ENCODE measurements around the gene INPP1.
"Not testable (repeated sequence)": the region's sequence is repeated elsewhere in the genome, so short reads cannot be mapped to it uniquely, and the experiment has no call there.

Gene INPP1

DNA sequence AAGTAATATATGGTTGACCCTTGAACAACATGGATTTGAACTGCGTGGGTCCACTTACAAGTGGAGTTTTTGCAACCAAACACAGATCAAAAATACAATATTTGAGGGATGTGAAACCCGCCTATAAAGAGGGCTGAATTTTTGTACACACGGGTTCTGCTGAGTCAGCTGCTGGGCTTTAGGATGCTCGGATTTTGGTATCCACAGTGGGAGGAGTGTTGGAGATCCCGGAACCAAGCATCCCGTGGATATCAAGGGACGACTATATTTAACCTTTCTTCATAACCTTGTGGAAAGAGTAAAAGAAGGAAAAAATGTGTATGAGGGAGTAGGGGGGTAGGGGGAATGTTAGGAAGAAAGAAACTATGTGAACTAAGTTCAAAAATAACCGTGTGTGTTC, 10.0 kb upstream of the INPP1 start:
- TF ChIP-seq, protein P1, sequence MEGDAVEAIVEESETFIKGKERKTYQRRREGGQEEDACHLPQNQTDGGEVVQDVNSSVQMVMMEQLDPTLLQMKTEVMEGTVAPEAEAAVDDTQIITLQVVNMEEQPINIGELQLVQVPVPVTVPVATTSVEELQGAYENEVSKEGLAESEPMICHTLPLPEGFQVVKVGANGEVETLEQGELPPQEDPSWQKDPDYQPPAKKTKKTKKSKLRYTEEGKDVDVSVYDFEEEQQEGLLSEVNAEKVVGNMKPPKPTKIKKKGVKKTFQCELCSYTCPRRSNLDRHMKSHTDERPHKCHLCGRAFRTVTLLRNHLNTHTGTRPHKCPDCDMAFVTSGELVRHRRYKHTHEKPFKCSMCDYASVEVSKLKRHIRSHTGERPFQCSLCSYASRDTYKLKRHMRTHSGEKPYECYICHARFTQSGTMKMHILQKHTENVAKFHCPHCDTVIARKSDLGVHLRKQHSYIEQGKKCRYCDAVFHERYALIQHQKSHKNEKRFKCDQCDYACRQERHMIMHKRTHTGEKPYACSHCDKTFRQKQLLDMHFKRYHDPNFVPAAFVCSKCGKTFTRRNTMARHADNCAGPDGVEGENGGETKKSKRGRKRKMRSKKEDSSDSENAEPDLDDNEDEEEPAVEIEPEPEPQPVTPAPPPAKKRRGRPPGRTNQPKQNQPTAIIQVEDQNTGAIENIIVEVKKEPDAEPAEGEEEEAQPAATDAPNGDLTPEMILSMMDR (conservative IDR thresholded peaks at IDR 0.05; ENCODE audit: control insufficient read depth, insufficient read depth, low read depth, low read length), result no peak
- H3K4me3 ChIP-seq (ENCODE audit: control insufficient read depth, low read depth, low read length), result no peak overlapping the region
- no peak for DNase-seq (ENCODE audit: low read depth)

DNA sequence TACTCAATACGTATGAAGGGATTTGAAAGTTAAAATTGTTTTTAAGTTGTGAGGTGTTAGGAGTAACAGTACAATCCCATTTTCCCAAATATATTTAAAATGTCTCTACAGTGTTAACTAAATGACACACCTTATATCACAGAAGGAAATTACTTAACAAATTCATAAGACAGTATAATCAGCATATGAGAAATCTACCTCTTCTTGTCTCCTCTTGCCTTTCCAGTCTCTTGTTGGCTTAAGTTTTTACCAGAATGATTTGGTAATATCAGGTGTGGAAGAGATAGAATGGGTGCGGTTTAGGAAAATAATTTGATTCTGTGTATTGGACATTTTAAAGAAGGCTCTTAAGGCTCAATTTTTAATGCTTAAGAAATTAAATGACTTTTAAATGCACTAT, 9.5 kb upstream of the INPP1 start:
- TF ChIP-seq, protein P1 (conservative IDR thresholded peaks at IDR 0.05; ENCODE audit: control insufficient read depth, insufficient read depth, low read depth, low read length), result no peak
- no peak for DNase-seq (ENCODE audit: low read depth)
- no peak overlapping the region for H3K4me3 ChIP-seq (ENCODE audit: control insufficient read depth, low read depth, low read length)

DNA sequence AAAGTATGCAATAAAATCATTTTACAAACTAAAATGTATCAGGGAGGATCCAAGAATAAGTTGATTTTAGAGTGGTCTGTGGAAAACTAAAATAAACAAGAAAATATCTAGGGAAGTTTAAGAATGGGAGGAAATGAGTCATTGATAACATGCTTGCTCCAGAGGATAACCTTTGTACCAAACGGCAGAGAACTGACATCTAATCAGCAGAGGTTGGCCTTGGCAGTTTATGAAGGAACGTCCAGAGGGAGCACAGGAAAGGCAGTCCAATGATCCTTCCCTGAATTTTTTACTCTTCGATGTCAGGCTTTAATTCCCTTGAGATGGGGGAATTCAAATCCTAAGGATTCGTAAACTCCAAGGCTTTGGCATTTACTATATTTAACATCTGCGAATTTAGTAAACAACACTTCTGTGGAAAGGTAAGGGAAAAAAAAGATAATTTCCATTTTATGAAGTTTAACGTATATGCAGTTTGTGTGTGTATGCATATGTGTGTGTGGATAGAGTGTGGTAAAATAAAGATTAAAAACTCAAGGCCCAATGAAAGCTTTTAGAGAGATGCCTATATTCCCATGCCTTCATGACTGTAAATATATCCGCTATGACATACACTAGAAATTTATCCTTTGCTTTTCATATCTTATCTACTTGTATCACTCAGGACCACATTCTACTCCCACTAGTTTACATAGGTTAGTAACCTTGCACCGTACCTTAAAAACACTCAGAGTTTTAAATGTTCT, 8.7 kb upstream of the INPP1 start:
- DNase-seq (ENCODE audit: low read depth), result no peak
- TF ChIP-seq, protein P1 (conservative IDR thresholded peaks at IDR 0.05; ENCODE audit: control insufficient read depth, insufficient read depth, low read depth, low read length), result no peak
- H3K4me3 ChIP-seq (ENCODE audit: control insufficient read depth, low read depth, low read length), result no peak overlapping the region

GRCh38 chr2:190335225-190335559, 8.2 kb upstream of the INPP1 start:
- DNase-seq (ENCODE audit: low read depth), result no peak
- H3K4me3 ChIP-seq (ENCODE audit: control insufficient read depth, low read depth, low read length), result no peak overlapping the region
- TF ChIP-seq, protein P1 (conservative IDR thresholded peaks at IDR 0.05; ENCODE audit: control insufficient read depth, insufficient read depth, low read depth, low read length), result no peak

- H3K4me3 ChIP-seq (ENCODE audit: control insufficient read depth, low read depth, low read length); DNase-seq (ENCODE audit: low read depth): not testable (repeated sequence)
Measured at GRCh38 chr2:190335584-190335983, 7.8 kb upstream of the INPP1 start.

DNA sequence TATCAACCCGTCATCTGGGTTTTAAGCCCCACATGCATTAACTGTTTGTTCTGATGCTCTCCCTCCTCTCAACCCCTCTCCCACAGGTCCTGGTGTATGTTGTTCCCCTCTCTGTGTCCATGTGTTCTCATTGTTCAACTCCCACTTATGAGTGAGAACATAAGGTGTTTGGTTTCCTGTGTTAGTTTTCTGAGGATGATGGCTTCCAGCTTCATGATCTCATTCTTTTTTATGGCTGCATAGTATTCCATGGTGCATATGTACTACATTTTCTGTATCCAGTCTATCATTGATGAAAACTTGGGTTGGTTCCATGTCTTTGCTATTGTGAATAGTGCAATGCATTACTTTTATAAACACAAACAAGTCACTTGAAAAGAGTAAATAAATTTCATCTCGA, 7.0 kb upstream of the INPP1 start:
- TF ChIP-seq, protein P1 (conservative IDR thresholded peaks at IDR 0.05; ENCODE audit: control insufficient read depth, insufficient read depth, low read depth, low read length), result no peak
- DNase-seq (ENCODE audit: low read depth), result no peak
- H3K4me3 ChIP-seq (ENCODE audit: control insufficient read depth, low read depth, low read length), result no peak overlapping the region

- DNase-seq (ENCODE audit: low read depth), result no peak
- no peak overlapping the region for H3K4me3 ChIP-seq (ENCODE audit: control insufficient read depth, low read depth, low read length)
- TF ChIP-seq, protein P1 (conservative IDR thresholded peaks at IDR 0.05; ENCODE audit: control insufficient read depth, insufficient read depth, low read depth, low read length), result no peak
Measured at GRCh38 chr2:190338453-190338852, 4.9 kb upstream of the INPP1 start.
